Activated naive CD8-positive, alpha-beta T cell treated with anti-CD3 and anti-CD28 coated beads, Interleukin-2, amount 10 ng/mL, durations not matched to agents 7 days and 5 days (primary cell): ENCODE measurements around the gene SAMD9L. TPM values are rescaled to one million over a fixed set of nuclear protein-coding genes. Genes with fewer than 3 reads are reported as not detected.

ENCODE experiments used
- ATAC-seq: fragments of 150-1000 bp; cut with Tn5 transposase; one replicate; pipeline ENCODE4 v1.10.0; 2021; ENCODE audit warnings: low read depth, moderate library complexity
- POLR2A ChIA-PET: fragments of 350-600 bp; sonication (Branson Sonifier 250); formaldehyde crosslinking; loops from one replicate; lab custom pipeline; 2021; ENCODE audit warnings: antibody characterized with exemption; lab: Charles Lee
- DNase-seq: peaks from one replicate; pipeline ENCODE4 v3.0.0; 2021
- H3K27ac Mint-ChIP-seq: one replicate; pipeline ENCODE4 v1.8.0; 2022; ENCODE audit warnings: mild to moderate bottlenecking, mixed read lengths
- H3K27me3 Mint-ChIP-seq: one replicate; pipeline ENCODE4 v1.8.0; 2022; ENCODE audit warnings: mild to moderate bottlenecking, moderate library complexity, mixed read lengths
- H3K36me3 Mint-ChIP-seq: one replicate; pipeline ENCODE4 v1.8.0; 2021; ENCODE audit warnings: mild to moderate bottlenecking, mixed read lengths
- H3K4me1 Mint-ChIP-seq: one replicate; pipeline ENCODE4 v1.8.0; 2021; ENCODE audit warnings: mixed read lengths
- H3K4me3 Mint-ChIP-seq: one replicate; pipeline ENCODE4 v1.8.0; 2022; ENCODE audit warnings: mild to moderate bottlenecking, moderate library complexity, mixed read lengths
- H3K9me3 Mint-ChIP-seq: one replicate; pipeline ENCODE4 v1.8.0; 2021; ENCODE audit warnings: mixed read lengths
- total RNA-seq, 2 experiments: library from RNA; stranded (reverse); gene quantifications; one replicate each; pipeline ENCODE4 v1.2.3, GENCODE V29; 2021

Gene SAMD9L
- total RNA-seq, 2 experiments from 2014 or later, result 99.2 to 107 TPM

- DNase-seq, result no peak
- Mint-ChIP-seq H3K27me3 (no peaks in the 10 kb centered on the region), H3K27ac (no peak overlapping the region), H3K4me1 (peaks cover 3% of the 10 kb centered on the region), H3K36me3 (peaks cover 9% of the 10 kb centered on the region), H3K9me3 (peaks cover 12% of the 10 kb centered on the region), H3K4me3 (no peak overlapping the region)
- no peak for ATAC-seq
- POLR2A ChIA-PET, result no interaction called here
Observed at GRCh38 chr7:93161181-93161762, 13.1 kb upstream of the SAMD9L start.

GRCh38 chr7:93160410-93160809 lies 12.2 kb upstream of the SAMD9L start:
- H3K27me3 Mint-ChIP-seq, result no peaks in the 10 kb centered on the region
- DNase-seq (no peak), ATAC-seq (no peak)
- H3K4me1 Mint-ChIP-seq, result peaks cover 2% of the 10 kb centered on the region
- POLR2A ChIA-PET, result no interaction called here
- peaks cover 7% of the 10 kb centered on the region for H3K36me3 Mint-ChIP-seq
- no peak overlapping the region for H3K4me3 Mint-ChIP-seq
- H3K27ac Mint-ChIP-seq, result no peak overlapping the region
- peaks cover 10% of the 10 kb centered on the region for H3K9me3 Mint-ChIP-seq

GRCh38 chr7:93159490-93159889 lies 11.3 kb upstream of the SAMD9L start:
- peaks cover 10% of the 10 kb centered on the region for H3K9me3 Mint-ChIP-seq
- H3K4me1 Mint-ChIP-seq, result peaks cover 2% of the 10 kb centered on the region
- POLR2A ChIA-PET, result no interaction called here
- H3K27me3 Mint-ChIP-seq, result no peaks in the 10 kb centered on the region
- no peak overlapping the region for H3K27ac Mint-ChIP-seq
- DNase-seq (no peak), ATAC-seq (no peak)
- H3K4me3 Mint-ChIP-seq, result no peak overlapping the region
- H3K36me3 Mint-ChIP-seq, result peaks cover 7% of the 10 kb centered on the region

GRCh38 chr7:93156884-93157283 lies 8.7 kb upstream of the SAMD9L start:
- POLR2A ChIA-PET, result no interaction called here
- no peak overlapping the region for H3K27ac Mint-ChIP-seq
- H3K4me1 Mint-ChIP-seq, result peaks cover 2% of the 10 kb centered on the region
- DNase-seq, result no peak
- ATAC-seq, result no peak
- peaks cover 4% of the 10 kb centered on the region for H3K9me3 Mint-ChIP-seq
- no peaks in the 10 kb centered on the region for H3K27me3 Mint-ChIP-seq
- no peak overlapping the region for H3K4me3 Mint-ChIP-seq
- no peaks in the 10 kb centered on the region for H3K36me3 Mint-ChIP-seq

- Mint-ChIP-seq H3K9me3 (peaks cover 7% of the 10 kb centered on the region), H3K36me3 (peaks cover 23% of the 10 kb centered on the region), H3K27me3 (no peaks in the 10 kb centered on the region), H3K27ac (no peak overlapping the region), H3K4me1 (peaks cover 29% of the 10 kb centered on the region), H3K4me3 (no peak overlapping the region)
- POLR2A ChIA-PET, result no interaction called here
- ATAC-seq (no peak), DNase-seq (no peak)
Observed at GRCh38 chr7:93150200-93150835, 2.1 kb upstream of the SAMD9L start.

- ATAC-seq (no peak), DNase-seq (no peak)
- peak overlapping the region; percentile 86 for H3K4me3 Mint-ChIP-seq
- H3K27me3 Mint-ChIP-seq, result no peaks in the 10 kb centered on the region
- POLR2A ChIA-PET, result no interaction called here
- peaks cover 35% of the 10 kb centered on the region for H3K4me1 Mint-ChIP-seq
- peaks cover 7% of the 10 kb centered on the region for H3K9me3 Mint-ChIP-seq
- H3K27ac Mint-ChIP-seq, result peak overlapping the region; percentile 97
- peaks cover 30% of the 10 kb centered on the region for H3K36me3 Mint-ChIP-seq
Observed at GRCh38 chr7:93148727-93149126, 542 bp upstream of the SAMD9L start.

GRCh38 chr7:93147363-93147762 lies 822 bp downstream of the SAMD9L start:
- Mint-ChIP-seq H3K4me1 (peaks cover 41% of the 10 kb centered on the region), H3K9me3 (peaks cover 10% of the 10 kb centered on the region), H3K27ac (peak overlapping the region; percentile 93), H3K4me3 (peak overlapping the region; percentile 97), H3K36me3 (peaks cover 30% of the 10 kb centered on the region), H3K27me3 (no peaks in the 10 kb centered on the region)
- peak; percentile 32 for DNase-seq
- ATAC-seq, result peak; percentile 91
- POLR2A ChIA-PET, result interaction anchor here (0.6 to 4.0 kb wide), 5 partner anchors 9 to 902 kb away, joined by 3 to 39 read pairs (median 4); partner anchors contain the start of genes ANKIB1, KRIT1, PEX1 and RBM48

- Mint-ChIP-seq H3K36me3 (peaks cover 30% of the 10 kb centered on the region), H3K27me3 (no peaks in the 10 kb centered on the region), H3K9me3 (peaks cover 10% of the 10 kb centered on the region), H3K4me3 (peak overlapping the region; percentile 97), H3K27ac (peak overlapping the region; percentile 93), H3K4me1 (peaks cover 41% of the 10 kb centered on the region)
- DNase-seq, result no peak
- POLR2A ChIA-PET, result interaction anchor here (1.0 to 4.0 kb wide), 3 partner anchors 8 to 901 kb away, joined by 3 to 39 read pairs (median 4); partner anchors contain the start of genes ANKIB1, KRIT1 and SAMD9
- ATAC-seq, result no peak
Observed at GRCh38 chr7:93146472-93147141, 1.6 kb downstream of the SAMD9L start.

GRCh38 chr7:93146036-93146435 lies 2.1 kb downstream of the SAMD9L start:
- POLR2A ChIA-PET, result interaction anchor here (4.0 kb wide), 1 partner anchor 29 kb away, joined by 39 read pairs; the partner anchor contains the start of gene SAMD9
- Mint-ChIP-seq H3K4me1 (peaks cover 41% of the 10 kb centered on the region), H3K27me3 (no peaks in the 10 kb centered on the region), H3K36me3 (peaks cover 30% of the 10 kb centered on the region), H3K27ac (peak overlapping the region; percentile 78), H3K4me3 (peak overlapping the region; percentile 97), H3K9me3 (peaks cover 10% of the 10 kb centered on the region)
- no peak for ATAC-seq
- DNase-seq, result no peak

- Mint-ChIP-seq H3K4me1 (peaks cover 38% of the 10 kb centered on the region), H3K9me3 (peaks cover 9% of the 10 kb centered on the region), H3K4me3 (peak overlapping the region; percentile 97), H3K27me3 (no peaks in the 10 kb centered on the region), H3K27ac (peak overlapping the region; percentile 78), H3K36me3 (peaks cover 30% of the 10 kb centered on the region)
- POLR2A ChIA-PET, result interaction anchor here (4.0 kb wide), 1 partner anchor 28 kb away, joined by 39 read pairs; the partner anchor contains the start of gene SAMD9
- ATAC-seq, result no peak
- DNase-seq, result no peak
Observed at GRCh38 chr7:93145354-93145753, 2.8 kb downstream of the SAMD9L start.

- Mint-ChIP-seq H3K27me3 (no peaks in the 10 kb centered on the region), H3K27ac (no peak overlapping the region), H3K4me1 (peaks cover 24% of the 10 kb centered on the region), H3K36me3 (peaks cover 36% of the 10 kb centered on the region), H3K9me3 (peaks cover 9% of the 10 kb centered on the region), H3K4me3 (no peak overlapping the region)
- POLR2A ChIA-PET, result no interaction called here
- no peak for DNase-seq
- ATAC-seq, result no peak
Observed at GRCh38 chr7:93142127-93142526, 6.1 kb downstream of the SAMD9L start.

GRCh38 chr7:93140582-93141191 lies 7.5 kb downstream of the SAMD9L start:
- Mint-ChIP-seq H3K4me3 (no peak overlapping the region), H3K4me1 (peaks cover 16% of the 10 kb centered on the region), H3K36me3 (peaks cover 37% of the 10 kb centered on the region)

GRCh38 chr7:93138576-93138975 lies 9.6 kb downstream of the SAMD9L start:
- H3K27ac Mint-ChIP-seq, result no peak overlapping the region
- H3K4me1 Mint-ChIP-seq, result peaks cover 5% of the 10 kb centered on the region
- H3K4me3 Mint-ChIP-seq, result no peak overlapping the region
- peaks cover 28% of the 10 kb centered on the region for H3K9me3 Mint-ChIP-seq
- DNase-seq, result no peak
- ATAC-seq, result no peak
- POLR2A ChIA-PET, result interaction anchor here (1.0 kb wide), 1 partner anchor 9 kb away, joined by 3 read pairs; no protein-coding TSS in a partner anchor
- peaks cover 47% of the 10 kb centered on the region for H3K36me3 Mint-ChIP-seq
- H3K27me3 Mint-ChIP-seq, result no peaks in the 10 kb centered on the region

More at GRCh38 chr7:93140582-93141191, 7.5 kb downstream of the SAMD9L start:
- POLR2A ChIA-PET, result no interaction called here
- Mint-ChIP-seq H3K9me3 (peaks cover 10% of the 10 kb centered on the region), H3K27me3 (no peaks in the 10 kb centered on the region), H3K27ac (no peak overlapping the region)
- ATAC-seq, result no peak
- DNase-seq, result no peak
